Activated CD4-positive, alpha-beta T cell treated with anti-CD3 and anti-CD28 coated beads, Interleukin-2, amount 50 U/mL, for 48 hours (primary cell): Measurements from ENCODE around the gene RNU7-1.
A peak's percentile ranks its signal among the peaks of the same experiment; 100 is the strongest.

Experiments
- DNase-seq, 2 experiments: peaks; one replicate each; pipeline ENCODE4 v3.0.0-alpha.2; 2020

The RNU7-1 gene

DNA sequence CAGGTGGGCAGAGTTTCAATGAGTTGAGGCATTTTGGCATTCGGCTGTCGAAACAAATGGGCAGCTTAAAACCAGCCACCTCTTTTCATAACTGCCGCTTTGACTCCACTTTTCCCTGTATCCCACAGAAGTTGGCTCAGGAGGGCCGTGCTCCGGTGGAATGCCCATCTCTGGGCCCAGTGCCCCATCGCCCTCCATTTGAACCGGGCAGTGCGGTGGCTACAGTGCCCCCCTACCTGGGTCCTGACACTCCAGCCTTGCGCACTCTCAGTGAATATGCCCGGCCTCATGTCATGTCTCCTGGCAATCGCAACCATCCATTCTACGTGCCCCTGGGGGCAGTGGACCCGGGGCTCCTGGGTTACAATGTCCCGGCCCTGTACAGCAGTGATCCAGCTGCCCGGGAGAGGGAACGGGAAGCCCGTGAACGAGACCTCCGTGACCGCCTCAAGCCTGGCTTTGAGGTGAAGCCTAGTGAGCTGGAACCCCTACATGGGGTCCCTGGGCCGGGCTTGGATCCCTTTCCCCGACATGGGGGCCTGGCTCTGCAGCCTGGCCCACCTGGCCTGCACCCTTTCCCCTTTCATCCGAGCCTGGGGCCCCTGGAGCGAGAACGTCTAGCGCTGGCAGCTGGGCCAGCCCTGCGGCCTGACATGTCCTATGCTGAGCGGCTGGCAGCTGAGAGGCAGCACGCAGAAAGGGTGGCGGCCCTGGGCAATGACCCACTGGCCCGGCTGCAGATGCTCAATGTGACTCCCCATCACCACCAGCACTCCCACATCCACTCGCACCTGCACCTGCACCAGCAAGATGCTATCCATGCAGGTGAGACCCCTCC lies 5.0 kb upstream of the RNU7-1 start:
- DNase-seq, result peak in 1 of 2 experiments; percentile 8

GRCh38 chr12:6939191-6939540 lies 4.5 kb upstream of the RNU7-1 start:
- DNase-seq, result no peak

DNA sequence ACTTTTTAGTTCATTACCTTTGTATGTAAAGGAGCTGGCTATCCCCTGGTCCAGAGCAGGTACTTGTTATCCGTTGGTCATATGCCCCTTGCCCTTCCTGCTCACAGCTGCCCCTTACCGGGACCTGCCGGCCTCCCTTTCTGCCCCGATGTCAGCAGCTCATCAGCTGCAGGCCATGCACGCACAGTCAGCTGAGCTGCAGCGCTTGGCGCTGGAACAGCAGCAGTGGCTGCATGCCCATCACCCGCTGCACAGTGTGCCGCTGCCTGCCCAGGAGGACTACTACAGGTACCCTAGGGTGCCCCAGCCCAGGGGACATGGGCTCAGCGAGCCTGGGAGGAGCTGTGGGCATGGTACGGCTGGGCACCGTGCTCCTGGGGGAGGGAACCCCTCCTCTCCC lies 2.3 kb upstream of the RNU7-1 start:
- DNase-seq, result no peak

- no peak for DNase-seq
Observed at GRCh38 chr12:6941782-6942181, 1.8 kb upstream of the RNU7-1 start.

DNA sequence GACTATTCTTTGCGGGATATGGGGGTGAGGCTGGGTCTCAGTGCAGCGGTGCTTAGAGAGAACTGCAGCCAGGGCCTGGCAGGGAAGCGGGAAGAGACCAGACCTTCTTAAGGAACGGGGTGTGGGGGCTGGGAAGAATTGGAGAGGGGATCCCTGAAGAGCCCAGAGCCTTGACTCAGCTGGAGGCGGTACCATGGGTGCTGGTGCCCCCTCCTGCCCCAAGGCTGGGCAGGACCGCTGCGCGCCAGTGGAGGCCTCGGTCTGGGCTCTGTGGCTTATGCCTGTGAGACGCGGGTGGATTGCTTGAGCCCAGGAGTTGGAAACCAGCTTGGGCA lies 1.3 kb upstream of the RNU7-1 start:
- DNase-seq, result no peak

DNA sequence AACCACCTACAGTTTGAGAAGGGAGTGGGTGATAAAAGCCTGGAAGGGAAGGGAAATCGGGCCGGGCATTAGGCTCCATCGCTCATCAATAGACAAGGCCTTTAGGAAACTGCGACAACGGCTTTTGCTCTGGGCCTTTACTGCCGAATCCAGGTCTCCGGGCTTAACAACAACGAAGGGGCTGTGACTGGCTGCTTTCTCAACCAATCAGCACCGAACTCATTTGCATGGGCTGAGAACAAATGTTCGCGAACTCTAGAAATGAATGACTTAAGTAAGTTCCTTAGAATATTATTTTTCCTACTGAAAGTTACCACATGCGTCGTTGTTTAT lies 261 bp upstream of the RNU7-1 start:
- DNase-seq, result peak; percentile 69 to 79

GRCh38 chr12:6944381-6945186 lies 968 bp downstream of the RNU7-1 start:
- peak; percentile 89 to 92 for DNase-seq

DNA sequence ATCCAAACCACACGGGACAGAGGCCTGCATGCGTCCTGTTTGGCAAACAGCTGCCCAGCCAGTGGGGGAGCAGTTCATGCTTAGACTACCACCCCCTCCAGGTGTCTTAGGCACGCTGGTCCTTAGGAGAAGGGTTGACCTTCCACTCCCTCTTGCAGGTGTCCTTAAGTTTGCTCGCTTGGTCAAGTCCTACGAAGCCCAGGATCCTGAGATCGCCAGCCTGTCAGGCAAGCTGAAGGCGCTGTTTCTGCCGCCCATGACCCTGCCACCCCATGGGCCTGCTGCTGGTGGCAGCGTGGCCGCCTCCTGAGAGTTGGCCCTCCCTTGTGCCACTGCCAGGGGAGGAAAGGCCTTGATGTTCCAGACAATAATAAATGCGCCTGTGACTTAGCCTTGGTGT lies 2.0 kb downstream of the RNU7-1 start:
- DNase-seq, result peak in 1 of 2 experiments; percentile 21

DNA sequence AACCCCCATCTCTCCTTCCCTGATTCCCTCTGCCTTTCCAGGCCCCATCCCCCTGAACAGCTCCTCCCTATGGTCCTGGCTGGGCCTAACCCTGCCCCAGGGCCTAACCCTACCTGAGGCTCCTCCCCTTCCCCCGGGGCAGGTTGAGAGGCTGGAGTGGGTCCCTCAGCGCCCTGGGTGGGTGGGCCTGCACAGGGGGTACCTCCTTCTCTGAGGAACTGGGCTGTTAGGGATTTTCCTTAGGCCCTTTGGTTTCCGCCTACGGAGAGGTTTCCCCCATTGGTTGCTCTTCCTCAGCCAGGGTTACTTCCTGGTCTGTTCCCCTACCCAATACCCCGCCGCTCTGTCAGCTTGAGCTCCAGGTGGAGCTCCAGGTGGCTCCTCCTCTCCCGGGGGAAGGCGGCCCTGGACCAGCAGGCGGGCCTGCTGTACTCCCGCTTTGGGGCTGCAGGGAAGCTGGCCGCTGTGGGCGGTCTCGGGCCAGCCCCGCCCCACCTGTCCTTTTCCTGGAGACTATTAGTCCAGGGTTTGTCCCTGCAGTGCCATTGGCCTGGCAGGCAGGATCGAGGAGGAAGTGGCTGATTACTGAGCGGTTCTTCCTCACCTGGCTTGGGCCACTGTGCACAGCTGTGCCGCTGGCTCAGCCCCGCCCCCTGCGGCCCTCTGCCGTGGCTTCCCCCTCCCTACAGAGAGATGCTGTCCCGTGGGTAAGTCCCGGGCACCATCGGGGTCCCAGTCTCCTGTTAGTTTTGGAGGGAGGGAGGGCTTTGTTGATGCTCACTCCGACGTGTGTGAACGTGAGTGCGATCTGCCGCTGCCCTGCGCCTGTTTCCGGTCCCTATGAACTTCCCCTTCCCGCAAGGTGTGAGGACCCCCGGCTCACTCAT lies 2.7 kb downstream of the RNU7-1 start:
- DNase-seq, result peak; percentile 81 to 86

GRCh38 chr12:6946920-6947374 lies 3.3 kb downstream of the RNU7-1 start:
- DNase-seq, result no peak

GRCh38 chr12:6947615-6948014 lies 4.0 kb downstream of the RNU7-1 start:
- DNase-seq, result no peak

DNA sequence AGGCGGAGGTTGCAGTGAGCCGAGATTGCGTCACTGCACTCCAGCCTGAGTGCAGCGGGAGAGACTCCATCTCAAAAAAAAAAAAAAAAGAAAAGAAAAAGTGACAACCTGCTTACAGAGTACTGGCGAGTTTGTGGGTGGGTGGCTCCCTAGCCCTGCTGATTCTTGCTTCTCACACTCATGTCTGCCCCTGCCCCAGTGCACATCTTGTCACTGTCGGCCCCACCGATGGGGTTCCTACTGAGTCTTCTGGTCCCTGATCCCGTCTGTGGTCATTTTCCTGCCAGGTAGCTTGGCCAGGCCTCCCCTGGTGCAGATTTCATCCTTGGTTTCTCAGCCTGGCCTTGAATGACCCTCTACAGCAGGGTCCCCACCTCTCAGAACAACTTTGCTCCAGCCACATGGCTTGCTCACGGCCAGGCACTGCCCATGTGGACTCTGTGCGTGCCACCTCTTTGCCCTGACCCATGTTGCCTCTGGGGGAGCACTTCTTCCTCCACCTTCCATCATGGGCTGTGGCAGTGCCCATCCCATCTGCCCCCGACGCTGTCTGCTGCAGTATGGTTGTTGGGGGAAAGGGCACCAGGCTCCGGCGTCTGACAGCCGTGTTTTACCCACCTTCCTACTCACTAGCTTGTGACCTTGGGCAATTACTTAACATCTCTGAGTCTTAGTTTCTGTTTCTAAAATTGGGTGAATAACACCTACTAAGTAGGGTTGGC lies 5.4 kb downstream of the RNU7-1 start:
- DNase-seq, result peak in 1 of 2 experiments; percentile 45

GRCh38 chr12:6950401-6950801 lies 6.8 kb downstream of the RNU7-1 start:
- DNase-seq, result peak in 1 of 2 experiments; percentile 58

- DNase-seq, result peak; percentile 68 to 75
Observed at GRCh38 chr12:6950811-6951540, 7.4 kb downstream of the RNU7-1 start, which contains the start of gene PTPN6. Gene PTPN6 (plus strand): TSS chr12:6951356. CDS start chr12:6951513, 157 bp downstream.

DNA sequence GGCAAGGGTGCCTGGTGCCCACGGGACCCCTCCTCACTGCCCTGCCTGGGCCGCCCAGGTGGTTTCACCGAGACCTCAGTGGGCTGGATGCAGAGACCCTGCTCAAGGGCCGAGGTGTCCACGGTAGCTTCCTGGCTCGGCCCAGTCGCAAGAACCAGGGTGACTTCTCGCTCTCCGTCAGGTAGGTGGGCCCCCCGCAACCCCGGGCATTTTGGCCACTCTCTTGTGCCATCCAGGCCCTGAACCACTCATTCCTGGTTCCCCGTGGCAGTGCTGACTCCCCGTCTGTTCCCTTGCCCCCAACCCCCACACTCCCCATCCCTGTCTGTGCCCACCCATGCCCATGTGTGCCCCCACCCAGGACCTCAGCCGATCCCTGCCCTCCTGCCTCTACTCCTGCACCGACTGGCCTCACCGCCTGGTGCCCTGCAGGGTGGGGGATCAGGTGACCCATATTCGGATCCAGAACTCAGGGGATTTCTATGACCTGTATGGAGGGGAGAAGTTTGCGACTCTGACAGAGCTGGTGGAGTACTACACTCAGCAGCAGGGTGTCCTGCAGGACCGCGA lies 8.0 kb downstream of the RNU7-1 start:
- DNase-seq, result peak in 1 of 2 experiments; percentile 44

DNA sequence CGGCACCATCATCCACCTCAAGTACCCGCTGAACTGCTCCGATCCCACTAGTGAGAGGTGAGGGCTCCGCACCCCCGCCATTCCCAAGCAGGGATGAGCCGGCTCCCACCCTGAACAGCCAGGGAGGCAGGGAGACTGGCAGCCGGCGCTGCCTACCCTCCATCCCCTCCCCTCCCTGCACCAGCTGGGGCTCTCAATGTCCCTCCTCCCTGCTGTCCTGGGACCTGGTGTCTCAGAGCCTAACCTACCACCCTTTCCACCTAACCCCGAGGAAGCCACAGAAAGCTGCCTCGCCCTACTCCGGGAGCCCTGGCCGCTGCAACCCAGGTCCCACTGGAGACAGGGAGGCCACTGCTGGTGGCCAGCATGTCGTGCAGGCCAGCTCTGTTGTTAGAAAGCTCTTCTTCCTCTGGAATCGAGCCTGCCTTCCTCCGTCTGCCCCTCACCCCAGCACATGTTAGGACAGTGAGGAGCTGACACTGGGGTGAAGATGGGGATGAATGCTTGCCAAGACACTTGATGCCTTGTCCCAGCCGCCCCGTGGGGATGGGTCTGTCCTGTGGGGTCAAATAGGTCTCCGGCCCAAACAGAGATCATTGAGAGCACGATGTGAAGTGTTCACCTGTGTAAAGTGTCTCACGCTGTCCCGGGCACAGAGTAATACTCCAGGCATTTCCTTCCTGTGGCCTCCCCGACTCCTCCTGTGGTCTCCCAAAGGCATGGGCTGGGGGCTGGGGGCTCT lies 8.7 kb downstream of the RNU7-1 start:
- DNase-seq, result peak in 1 of 2 experiments; percentile 53

- DNase-seq, result no peak
Observed at GRCh38 chr12:6952863-6953441, 9.3 kb downstream of the RNU7-1 start.

- DNase-seq, result peak; percentile 82 to 87
Observed at GRCh38 chr12:6953442-6954315, 10.1 kb downstream of the RNU7-1 start.
